CD4-positive, alpha-beta T cell treated with Interleukin-4 for 4 hours (primary cell): ENCODE results near the gene AFF3.

Experiments used
- DNase-seq: peaks from one replicate; pipeline ENCODE4 v3.0.0-alpha.2; 2020

Gene AFF3

DNA sequence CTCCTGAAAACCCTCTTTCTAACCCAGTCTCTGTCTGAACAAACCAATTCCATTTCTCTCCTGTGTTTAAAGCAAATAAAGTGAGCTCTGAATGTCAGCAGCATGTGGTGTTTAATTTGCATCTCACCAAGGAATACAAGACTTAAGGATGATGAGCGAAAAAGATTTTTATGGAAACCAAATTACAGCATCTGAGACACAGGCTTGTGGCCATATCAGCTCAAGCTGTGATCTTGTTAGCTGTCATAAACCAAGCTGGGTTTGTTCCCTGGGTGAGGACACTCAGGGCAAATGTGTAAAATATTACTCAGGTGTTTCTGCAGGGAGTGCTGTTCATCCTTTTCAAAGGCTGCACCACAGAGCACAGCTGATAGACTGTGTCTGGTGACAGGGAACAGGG, 523.2 kb downstream of the AFF3 start:
- no peak for DNase-seq

DNA sequence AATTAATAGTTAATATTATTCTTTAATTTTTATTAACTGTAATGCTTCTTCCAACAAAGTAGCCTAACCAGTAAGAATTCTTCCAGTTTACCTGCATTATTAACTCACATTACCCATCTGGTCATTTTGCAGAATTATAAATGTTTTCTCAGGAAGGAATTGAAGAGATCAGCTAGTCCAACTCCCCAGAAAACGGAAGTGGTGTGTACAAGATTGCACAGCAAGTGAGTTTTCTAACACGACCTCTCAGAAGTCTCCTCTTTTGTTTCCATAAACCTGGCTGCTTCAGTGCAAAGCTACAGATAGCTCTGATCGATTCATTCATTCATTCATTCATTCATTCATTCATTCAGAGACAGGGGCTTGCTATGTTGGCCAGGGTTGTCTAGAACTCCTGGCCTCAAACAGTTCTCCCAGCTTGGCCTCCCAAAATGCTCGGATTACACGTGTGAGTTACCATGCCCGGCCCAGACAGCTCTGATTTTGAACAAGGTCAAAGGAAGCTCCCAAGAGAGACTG, 523.8 kb downstream of the AFF3 start:
- no peak for DNase-seq

DNA sequence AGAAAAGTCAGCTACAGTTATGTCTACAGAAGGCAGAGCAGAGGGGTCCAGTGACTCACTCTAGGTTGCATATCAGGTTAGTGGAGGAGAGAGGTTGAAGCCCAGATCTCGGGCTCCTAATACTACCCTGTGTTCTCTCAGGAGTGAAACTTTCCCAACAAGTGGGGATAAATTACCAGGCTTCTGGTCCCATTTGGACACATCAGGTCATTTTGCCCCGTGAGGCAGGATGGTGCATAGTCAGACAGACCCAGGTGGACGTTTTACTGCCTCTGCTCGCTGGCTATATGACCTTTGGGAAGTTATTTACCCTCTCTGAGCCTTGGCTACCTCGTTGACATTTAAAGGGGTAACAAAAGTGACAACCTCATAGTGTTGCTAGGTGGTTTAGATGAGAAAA, 524.6 kb downstream of the AFF3 start:
- no peak for DNase-seq

DNA sequence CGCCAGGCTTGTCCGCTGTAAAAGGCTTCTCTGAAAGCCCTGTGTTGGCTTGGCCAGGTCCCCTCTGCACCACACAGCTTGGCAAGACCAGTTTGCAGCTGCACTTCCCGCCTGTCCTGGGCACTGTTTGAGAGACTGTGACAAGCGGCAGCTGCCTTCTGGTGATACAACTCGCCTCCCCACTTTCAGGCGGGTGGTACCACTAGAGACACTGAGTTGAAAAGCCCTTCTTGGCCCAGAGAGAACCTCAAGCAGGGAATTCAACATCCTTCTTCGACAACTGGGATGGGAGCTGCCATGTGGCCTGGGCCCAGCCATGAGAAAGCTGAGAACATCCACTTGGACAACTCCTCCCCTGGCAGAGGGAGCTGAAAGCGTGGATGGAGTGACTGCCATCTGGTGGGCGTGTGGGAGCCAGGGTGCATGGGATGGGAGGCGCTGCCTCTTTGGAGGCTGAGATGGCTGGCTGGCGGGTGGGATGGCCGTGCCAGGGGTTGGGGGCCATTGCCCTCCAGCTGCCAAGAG, 527.1 kb downstream of the AFF3 start:
- DNase-seq = no peak

DNA sequence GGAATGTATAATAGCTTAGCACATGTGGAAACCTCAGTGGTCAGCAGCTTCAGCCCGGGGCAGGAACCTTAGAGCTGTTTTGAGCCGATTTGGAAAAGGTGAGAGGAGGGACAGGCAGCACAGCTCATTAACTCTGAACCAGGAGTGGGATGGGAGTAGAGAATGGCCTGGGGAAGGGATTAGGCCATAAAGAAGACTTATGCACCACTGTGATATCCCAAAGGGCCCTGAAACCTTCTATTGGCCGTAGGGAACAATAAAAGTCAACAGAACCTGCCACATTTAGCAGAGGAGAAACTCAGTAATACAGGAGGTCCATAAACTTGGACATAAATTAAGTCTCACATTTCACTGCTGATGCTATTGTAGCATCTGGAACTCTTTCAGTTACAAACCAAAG, 528.4 kb downstream of the AFF3 start:
- no peak for DNase-seq

DNA sequence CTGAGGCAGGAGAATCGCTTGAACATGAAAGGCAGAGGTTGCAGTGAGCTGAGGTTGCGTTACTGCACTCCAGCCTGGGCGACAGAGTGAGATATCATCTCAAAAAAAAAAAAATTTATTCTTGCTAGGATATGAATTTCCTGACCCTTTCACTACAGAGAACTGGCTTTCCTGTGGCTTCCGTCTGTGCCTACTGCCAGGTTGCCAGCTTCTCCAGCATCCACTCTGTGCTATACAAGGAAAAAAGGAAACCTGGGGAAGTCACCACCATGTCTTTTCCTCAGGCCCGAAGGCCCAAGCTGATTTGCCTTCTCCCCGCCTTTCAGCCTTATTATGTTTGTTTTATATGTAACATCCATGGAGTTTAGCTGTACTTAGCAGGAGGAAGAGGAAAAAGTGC, 530.6 kb downstream of the AFF3 start:
- no peak for DNase-seq

DNA sequence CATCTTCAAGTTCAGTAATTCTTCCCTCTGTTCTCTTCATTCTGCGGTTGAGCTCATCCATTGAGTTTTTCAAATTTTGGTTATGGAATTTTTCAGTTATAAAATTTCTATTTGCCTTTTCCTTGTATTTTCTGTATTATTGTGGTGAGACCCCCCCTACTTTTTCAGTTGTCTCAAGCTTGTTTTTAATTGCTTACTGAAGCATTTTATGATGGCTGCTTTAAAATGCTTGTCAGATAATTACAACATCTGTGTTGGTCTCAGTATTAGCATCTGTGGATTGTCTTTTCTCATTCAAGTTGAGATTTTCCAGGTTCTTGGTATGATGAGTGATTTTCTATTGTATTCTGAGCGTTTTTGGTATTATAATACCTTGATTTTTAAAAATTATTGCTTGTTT, 531.4 kb downstream of the AFF3 start:
- no peak for DNase-seq

DNA sequence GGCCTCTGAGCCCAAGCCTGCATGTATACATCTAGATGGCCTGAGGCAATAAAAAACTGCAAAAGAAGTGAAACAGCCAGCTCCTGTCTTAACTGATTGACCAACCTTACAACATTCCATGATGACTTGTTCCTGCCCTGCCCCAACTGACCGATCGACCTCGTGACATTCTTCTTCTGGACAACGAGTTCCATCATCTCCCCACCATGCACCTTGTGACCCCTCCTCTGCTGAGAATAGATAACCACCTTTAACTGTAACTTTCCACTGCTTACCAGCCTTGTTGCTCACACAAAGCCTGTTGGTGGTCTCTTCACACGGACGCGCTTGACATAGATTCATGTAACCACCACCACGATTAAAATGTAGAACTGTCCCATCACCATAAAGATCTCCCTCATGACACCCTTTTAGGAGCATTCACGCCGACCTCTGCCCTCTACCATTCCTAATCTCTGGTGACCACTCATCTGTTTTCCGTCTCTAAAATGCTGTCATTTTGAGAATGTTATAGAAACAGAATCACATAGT, 532.5 kb downstream of the AFF3 start:
- no peak for DNase-seq

DNA sequence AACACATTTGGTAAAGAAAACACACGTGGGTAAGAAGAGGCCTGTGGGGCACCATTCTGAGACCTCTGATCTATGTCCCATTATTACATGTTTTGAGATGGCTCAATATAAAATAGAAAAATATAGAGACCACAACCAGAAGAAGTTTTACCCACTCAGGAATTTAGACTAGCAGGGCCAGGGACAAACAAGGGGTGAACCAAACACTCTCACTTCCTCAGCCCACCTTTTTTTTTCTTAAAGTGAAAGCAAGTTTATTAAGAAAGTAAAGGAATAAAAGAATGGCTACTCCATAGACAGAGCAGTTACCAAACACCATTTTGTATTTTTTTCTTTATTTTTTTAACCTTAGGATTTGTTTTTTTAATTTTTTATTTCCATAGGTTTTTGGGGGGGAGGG, 533.5 kb downstream of the AFF3 start:
- DNase-seq = no peak

DNA sequence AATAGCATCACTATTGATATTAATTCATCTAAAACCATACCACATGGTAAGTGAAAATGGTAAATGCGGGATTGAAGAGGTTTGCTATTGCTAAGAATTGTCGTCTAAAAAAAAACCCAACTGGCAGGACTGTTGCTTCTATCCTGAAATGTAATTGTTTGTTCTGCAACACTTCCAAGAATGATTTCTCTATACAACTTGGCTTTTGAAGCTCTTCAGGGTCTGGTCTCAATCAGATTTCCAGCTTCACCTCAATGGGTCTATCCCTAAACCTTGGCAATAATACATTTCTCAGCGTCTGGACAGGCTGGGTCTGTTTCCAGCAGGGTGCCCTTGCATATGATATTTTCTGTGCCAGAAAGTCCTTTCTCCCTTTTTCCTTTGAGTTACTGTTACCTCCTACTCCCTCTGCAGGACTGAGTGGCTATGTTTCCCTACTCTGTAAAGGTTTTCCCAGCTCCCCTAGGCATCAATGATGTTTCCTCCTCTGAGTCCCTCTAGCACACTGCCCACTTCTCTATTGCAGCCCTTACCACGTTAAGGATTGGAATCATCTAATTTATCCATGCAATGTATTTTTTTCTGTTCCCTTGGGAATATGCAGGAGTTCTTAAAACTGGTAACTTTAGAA, 534.4 kb downstream of the AFF3 start:
- no peak for DNase-seq

DNA sequence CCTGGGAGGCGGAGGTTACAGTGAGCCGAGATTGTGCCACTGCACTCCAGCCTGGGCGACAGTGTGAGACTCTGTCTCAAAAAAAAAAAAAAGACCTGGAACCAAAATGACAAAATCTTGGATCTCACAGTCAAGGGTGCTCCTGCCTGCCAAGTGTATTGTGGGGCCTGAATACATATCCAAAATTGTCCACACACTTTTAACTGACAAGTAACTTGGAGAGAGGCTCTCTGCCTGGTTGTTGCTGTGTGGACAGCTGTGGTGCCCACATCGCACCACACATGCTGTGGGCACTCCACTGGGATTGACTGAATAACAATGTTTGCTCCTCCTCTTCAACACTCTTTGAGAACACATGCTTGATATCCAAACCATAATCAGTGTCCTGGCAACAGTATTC, 534.9 kb downstream of the AFF3 start:
- DNase-seq = no peak

DNA sequence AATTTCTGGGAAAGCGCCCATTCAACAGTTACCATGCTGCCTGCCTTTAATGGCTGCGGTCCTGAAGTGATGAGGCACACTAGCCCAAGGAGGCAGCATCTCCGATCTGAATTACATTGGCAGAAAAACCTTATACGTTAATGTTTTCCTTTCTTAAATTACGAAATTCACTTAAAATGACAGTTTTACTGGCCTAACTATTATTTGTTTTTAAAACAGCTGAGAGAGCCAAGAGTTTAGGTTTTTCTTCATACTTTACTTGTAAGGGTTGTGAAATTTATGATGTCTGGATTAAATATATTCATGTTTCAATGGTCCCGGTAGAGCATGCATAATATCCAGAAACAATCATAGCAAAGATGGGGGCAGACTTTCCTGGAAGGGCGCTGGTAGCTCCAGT, 537.4 kb downstream of the AFF3 start:
- DNase-seq = no peak

DNA sequence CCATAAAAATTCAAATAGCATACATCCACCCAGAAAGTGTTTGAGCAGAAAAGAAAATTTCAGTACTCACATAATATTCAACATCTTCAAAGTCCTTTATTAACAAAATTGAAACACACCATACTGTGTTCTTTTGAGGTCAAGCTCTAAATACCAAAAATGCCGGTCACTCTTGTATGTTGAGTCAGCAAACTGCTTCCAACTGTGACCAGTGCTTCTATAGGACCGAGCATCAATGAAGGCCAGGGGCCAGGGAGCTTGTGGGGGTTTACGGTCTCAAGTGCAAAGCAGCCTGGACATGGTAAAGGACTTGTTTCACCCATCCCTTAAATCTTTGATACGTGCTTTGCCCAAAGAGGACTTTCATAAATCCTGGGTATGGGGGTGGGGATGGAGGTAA, 539.9 kb downstream of the AFF3 start:
- no peak for DNase-seq

DNA sequence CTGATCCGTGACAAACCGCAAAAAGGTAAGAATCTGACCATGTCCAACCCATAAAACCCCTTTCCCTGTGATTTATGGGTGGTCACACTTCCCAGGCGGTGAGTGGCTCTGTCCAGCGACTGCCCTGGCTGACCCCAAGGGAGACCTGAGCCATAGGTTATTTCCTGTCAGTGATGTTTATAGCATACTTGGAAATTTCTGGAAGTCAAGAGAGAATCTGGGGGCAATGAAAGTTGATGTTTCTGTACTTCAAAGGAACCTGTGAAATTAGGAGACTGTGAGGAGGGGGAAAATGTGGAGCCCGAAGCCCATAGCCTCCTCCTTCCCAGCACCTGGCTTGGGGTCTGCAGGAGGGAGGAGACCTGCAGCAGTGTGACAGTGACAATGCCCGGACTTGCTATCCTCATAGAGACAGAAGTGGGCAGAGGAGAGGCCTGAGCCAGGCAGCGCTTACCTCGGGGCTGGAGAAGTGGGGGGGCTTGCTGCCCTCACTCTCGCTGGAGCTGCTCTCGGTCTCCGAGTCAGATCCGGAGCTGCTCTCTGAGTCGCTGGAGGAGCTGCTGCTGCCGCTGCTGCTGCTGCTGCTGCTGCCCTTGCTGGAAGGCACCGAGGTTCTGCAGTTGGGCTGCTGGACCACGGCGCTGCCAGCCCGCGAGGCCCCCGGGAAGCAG, 541.3 kb downstream of the AFF3 start:
- no peak for DNase-seq

DNA sequence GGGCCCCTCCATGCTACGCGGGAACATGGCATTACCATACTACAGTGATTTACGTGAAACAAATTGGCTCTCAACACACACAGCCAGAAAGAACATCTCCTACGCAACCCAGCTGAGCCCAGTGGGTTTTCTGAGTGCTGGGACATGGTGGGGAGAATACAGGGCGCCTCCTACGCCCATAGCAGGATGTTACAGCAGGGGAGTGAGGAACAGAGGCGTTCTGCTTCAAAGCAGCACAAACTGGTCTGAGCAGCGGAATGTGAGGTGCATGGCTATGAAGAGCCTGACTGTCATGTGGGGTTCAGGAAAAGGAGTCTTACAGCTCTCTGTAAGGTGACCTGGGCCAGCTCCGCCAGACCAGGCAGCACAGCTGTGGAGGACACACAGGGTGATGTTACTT, 543.9 kb downstream of the AFF3 start:
- no peak for DNase-seq

DNA sequence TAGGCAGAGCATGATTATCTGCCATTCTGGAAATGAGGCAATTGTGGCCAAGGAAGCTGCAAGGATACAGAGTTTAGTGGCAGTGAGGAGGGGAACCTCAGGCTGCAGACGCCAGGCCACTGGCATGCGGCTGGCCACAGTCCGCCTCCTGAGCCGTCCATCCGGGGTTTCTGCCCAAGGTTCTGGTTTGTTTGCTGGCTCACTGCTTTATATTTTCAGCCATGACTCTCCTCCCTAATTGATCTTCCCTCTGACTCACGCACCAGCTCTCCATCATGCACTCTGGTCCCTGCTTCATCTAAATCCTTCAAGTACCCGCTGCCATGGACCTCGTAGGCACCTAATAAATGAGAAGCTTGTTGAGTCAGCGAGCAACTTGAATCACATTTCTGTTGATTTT, 544.8 kb downstream of the AFF3 start:
- DNase-seq = no peak

DNA sequence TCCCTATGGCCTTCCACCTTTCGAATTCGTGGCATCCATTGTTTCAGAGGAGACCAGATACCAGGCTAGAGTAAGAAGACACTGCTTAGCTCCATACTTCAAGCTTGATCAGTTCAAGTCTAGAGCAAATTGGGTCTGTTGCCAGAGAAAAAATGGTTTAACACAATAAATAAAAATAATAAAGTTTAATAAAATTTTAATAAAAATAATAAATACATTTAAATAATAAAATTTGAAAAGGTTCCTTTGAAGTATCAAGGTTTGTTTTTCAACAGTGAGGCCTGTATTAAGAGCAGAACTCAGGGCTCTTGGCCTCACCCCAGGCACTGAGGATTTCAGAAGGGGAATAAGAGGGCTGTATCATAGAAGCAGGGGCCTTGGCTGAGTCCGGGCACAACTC, 547.0 kb downstream of the AFF3 start:
- no peak for DNase-seq

DNA sequence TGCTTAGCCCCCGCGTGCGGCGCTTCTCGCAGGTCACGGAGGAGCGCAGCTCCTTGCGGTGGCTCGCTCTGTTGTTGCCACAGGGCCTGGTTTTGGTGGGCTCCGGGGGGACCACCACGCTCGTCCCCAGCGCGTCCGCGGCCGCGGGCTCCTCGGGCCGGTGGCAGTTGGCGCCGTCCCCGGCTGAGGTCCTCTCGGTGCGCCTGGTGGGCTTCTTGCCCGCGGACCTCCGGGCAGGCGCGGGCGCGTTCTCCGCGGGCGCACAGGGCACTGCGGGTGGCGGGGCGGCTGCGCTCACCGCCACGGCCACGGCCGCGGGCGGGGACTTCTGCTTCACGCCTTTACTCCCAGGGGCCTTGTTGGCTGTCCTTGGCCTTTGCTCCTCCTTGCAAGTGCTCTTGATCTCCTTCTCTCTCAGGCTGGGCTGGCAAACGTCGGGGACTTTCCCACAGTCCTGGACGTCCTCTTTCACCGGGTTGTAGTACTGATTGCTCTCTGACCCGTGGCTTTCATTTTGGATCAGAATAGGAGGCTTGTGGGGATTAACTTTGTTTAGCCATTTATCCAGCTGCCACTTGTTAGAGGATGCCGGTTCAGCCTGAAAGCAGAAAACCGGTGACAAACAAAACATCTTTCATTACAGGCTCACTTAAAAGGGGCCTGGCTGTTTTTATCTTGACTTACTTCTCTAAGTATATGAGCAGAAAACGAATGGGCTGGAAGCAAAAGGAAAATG, 548.5 kb downstream of the AFF3 start:
- no peak for DNase-seq

DNA sequence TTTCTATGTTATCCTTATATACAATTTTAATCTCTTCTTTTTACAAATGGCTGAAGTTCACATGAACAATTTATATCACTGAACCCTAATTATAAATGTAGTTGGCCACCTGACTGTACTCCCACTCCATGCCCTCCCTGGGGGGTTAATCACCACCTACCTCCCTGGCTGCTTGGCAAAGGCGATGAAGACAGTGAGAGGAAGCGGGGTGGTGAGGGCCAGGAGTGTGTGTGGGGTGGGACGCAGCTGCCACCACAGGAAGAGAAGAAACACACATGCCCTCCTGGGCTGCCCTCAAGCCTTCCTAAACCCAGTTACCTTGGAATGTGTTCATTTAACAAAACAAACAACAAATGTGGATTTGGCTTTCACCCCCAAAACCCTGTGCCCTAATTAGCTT, 565.6 kb downstream of the AFF3 start:
- no peak for DNase-seq

DNA sequence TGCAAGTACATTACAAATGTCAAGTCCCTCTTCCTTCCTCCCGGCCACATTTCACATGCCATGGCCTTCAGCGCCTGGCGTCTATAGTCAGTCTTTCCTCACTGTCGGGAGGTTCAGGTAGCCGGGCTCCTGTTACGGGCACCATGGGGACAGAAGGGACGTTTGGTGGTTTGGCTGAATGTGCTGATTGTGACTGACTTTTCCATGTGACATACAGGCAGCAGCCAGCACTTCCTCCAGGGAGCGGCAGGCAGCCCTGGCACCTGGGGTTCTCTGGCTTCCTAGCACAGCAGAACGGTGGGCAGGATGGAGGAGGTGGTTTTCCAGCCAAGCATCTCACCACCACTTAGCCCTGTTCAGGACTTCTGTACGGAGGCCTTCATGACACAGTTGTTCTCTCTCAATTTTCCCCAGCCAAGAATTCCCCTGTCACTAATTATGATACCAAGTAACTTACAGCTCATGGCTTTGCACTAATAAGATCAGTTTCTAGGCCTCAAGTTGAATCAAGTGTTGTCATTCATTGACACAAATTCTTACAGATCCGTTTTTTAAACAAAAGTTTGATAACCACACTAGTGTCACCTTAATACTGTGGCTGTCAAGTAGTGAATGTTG, 568.6 kb downstream of the AFF3 start:
- DNase-seq = no peak

DNA sequence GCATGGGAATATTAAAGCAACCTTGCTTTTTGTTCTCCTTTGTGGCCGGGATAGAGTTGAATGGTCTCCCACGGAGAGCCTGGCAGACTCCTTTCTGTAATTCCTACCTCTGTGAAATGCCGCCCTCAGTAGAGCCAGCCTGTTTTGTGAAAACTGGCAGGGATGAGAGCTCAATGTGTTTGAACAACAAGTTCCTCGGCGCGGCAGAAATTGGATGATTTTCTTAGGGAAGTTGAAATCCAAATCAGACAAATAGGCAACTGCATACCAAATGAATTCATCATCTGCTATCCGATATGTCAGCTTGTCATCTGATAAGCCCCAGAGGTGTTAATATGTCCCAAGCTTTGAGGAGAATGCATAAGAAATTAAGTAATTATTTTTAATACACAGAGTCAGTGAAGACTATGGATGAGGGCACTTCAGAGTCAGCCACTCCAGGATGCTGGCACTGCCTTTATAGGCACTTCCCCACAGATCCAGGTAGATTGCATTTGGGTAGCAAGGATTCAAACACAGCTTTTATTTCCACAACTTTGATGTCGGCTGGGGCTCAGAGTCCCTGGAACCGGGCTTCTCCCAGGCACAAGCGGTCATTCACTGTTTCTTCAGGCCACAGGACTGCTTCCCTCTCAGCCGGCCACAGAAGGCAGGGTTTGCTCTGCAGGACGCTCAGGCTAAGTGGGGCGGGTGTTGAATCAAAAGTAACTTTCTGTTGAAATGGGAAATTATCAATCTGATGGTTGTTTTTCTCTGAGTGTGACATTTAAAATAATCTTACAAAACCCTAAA, 569.8 kb downstream of the AFF3 start:
- no peak for DNase-seq

DNA sequence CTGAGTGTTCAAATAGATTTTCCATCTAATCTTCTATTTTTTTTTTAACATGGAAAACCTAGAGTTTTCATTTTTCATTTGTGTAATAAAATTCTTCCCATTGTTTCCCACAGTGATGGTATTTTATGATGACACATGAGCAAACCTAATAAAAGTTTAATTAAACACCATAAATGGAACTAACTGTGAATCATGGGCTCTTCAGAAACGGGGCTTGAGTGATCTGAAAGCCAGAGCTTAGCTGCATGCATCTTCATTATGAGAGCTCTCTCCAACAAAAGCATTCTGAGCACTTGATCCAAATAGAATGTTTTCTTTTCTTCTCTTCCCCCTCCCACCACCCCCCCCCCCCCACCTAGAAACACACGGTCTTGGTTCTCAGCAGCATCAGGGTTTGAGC, 570.4 kb downstream of the AFF3 start:
- no peak for DNase-seq
